DOHH2 (cell line): ENCODE measurements around the gene CMIP.

Source experiments
- EZH2phosphoT487 ChIP-seq: fragments of 200-600 bp; sonication (generic); IDR thresholded peaks from 2 replicates; pipeline ENCODE4 v1.6.1; 2017; ENCODE audit warnings: borderline replicate concordance, mild to moderate bottlenecking, antibody characterized with exemption, low read length, moderate library complexity, mixed read lengths
- TF ChIP-seq, protein P1 (sequence below): fragments of 200-600 bp; sonication (generic); IDR thresholded peaks from one replicate; pipeline ENCODE4 v1.5.1; 2014; ENCODE audit warnings: antibody characterized with exemption, mild to moderate bottlenecking, low read depth, low read length; ENCODE audit not compliant: poor library complexity, severe bottlenecking

DNA sequence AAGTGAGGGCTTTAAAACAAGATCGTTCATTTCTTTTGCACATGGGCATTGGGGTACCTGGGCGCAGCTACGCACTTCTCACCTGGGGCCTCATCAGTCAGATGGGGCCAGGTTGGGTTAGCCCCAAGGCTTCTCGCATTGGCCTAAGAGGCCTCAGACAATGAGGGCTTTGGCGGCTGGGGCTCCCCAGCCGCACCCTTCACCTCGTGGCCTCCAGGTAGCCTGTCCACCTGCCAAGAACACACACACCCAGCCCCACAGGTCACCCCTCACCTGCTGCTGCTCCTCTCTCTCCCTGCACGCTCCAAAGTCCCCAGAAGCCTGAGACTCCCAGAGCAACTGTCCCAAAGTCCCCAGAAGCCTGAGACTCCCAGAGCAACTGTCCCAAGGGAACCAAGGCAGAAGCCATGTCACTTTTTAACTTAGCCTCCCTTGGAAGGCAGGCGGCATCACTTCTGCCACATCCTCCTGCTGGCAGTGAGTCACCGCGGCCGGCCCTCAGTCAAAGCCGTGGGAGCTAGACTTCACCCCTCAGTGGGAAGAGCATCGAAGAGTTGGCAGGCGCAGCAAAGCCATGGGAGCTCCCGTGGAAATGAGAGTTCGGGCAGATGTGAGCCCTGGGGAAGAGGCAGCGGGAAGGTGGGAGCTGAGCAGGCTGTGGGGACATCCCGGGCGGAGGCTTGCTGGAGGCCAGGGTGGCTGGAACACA, 255.6 kb downstream of the CMIP start:
- TF ChIP-seq, protein P1, sequence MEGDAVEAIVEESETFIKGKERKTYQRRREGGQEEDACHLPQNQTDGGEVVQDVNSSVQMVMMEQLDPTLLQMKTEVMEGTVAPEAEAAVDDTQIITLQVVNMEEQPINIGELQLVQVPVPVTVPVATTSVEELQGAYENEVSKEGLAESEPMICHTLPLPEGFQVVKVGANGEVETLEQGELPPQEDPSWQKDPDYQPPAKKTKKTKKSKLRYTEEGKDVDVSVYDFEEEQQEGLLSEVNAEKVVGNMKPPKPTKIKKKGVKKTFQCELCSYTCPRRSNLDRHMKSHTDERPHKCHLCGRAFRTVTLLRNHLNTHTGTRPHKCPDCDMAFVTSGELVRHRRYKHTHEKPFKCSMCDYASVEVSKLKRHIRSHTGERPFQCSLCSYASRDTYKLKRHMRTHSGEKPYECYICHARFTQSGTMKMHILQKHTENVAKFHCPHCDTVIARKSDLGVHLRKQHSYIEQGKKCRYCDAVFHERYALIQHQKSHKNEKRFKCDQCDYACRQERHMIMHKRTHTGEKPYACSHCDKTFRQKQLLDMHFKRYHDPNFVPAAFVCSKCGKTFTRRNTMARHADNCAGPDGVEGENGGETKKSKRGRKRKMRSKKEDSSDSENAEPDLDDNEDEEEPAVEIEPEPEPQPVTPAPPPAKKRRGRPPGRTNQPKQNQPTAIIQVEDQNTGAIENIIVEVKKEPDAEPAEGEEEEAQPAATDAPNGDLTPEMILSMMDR: no peak
- no peak for TF ChIP-seq EZH2phosphoT487
